GM21576 (cell line): Measurements from ENCODE around the gene RYK.
"Not testable (repeated sequence)": the region's sequence is repeated elsewhere in the genome, so short reads cannot be mapped to it uniquely, and the experiment has no call there.

ENCODE experiments used
- ATAC-seq: cut with Tn5 transposase; IDR thresholded peaks from one replicate; pipeline ENCODE4 v1.9.1; 2021; ENCODE audit warnings: mild to moderate bottlenecking, moderate library complexity; ENCODE audit not compliant: unreplicated experiment

The RYK gene

DNA sequence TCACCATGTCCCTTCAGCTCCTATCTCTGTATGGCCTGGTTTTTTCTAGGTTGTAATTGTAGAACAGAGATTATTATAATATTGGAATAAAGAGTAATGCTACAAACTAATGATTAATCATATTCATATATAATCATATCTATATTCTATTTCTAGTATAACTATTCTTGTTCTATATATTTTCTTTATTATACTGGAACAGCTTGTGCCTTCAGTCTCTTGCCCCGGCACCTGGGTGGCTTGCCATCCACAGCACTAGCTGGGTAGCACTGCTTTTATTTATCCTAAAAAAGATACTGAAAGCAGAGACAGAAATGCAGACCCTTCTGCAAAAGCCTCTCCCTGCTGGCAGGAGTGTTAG, 25.9 kb downstream of the RYK start:
- not testable (repeated sequence) for ATAC-seq

DNA sequence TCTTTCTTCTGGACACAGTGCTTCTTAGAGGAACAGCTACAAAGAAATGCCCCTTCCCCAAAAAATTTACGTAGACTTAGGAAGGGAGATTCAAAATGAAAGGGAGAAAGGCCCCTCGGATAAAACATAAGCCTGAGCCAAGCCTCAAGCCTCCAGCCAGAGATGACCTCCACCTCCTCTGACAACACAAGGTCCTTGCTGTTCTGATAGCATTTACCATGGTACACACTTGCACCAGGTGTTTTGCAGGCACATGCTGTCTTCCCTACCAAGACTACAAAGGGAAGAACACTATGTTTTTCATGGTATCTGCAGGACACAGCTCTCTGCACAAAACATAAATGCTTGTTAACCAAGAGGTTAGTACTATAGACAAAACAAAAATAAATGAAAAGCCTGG, 27.8 kb downstream of the RYK start:
- ATAC-seq: no peak

DNA sequence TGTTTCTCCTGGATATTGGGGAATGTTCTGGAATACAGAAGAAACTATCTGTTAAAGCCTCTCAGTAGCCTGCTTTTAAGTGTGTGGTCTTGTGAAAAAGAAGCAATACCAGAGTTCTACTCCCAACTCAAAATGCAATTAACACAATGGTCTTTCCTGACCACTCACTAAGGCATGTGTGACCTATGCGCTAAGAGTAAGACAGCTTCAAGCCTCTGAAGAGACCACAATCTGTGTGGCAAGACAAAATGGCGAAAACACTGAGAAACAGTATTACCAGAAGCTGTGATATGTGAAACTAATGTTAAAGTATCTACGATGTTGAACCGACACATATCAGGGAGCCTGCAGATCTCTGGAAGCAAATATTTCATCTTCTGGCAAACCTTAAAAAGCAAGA, 33.8 kb downstream of the RYK start:
- no peak for ATAC-seq

DNA sequence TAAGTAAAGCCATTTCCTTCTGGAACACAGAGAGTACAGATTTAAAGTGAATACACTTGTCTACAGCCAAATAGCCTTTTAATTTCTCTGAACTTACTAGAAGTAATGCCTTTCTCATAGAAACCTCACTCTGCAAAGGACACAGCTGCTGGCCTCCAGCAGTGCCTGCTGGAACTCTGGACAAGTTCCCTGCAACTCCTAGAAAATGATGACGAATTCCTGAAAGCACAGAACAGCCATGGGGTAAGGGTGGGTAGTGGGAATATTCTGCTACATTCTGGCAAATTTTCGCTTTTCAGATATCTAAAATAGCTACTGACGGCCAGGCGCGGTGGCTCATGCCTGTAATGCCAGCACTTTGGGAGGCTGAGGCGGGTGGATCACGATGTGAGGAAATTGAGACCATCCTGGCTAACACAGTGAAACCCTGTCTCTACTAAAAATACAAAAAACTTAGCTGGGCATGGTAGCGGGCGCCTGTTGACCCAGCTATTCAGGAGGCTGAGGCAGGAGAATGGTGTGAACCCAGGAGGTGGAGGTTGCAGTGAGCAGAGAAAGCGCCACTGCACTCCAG, 34.4 kb downstream of the RYK start:
- ATAC-seq: no peak

DNA sequence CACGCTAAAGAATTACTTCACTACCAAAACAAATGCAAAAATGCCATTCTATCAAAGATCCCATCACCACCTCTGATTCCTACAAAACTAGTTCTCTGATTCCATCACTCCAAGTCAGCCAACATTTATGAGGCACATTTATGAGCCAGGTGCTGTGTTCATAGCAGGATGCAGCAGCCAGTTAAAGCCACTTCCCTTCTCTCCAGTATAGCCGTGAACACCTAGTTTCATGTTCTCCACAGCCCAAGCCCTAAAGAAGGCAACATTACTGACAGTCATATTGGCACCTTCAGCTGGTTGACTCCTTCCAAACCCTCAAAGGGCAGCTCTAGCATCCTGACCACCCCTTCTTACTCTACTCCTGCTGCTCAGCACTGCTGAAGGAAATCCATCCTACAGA, 36.4 kb downstream of the RYK start:
- no peak for ATAC-seq

DNA sequence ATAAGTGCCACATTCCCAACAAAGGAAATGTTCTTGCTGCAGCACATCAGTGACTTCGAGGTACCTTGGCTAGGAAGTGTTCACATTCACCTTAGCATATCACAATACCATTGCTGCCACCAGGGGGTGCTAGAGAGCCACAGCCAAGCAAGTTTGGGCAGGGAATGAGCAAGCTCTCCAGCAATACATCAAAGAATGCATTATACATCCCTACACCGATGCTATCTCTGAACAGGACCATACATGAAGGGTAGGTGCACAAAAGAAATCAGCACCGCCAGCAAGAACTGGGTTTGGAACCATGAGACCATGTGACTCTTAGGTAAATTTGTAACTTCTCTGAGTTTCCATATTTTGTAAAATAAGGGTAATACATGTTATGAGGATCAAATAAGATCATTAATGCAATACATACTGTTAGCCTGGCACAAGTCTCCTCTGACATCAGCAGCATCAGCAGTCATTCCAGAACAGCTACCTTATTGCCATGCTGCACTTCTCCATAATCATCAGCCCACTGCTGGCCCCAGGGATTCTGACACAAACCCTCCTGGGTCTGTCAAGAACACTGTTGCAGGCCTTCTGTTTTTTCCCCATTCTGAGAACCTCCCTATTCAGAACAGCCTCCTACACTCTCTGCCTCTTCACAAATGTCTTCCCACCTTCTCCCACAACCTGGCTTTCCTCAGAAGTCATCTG, 37.5 kb downstream of the RYK start:
- ATAC-seq: peak; percentile 74

DNA sequence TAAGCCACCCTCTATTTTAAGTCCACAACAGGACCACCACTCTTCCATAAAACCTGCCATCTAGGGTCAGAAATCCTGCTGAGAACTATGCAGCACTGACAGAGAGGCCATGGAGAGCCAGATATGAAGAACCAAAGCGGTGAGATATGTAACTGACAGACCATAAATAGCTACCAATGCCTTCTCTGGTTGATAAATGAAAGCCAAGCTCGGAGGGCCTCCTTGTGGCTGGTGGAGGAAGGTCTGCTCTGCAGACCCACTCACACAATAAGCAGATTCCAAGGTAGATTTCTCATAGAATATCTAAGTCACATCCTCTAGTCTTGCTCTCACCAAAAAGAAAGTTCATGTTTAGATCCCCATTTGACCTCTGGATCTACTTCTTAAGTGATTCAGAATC, 38.9 kb downstream of the RYK start:
- ATAC-seq: peak; percentile 58

DNA sequence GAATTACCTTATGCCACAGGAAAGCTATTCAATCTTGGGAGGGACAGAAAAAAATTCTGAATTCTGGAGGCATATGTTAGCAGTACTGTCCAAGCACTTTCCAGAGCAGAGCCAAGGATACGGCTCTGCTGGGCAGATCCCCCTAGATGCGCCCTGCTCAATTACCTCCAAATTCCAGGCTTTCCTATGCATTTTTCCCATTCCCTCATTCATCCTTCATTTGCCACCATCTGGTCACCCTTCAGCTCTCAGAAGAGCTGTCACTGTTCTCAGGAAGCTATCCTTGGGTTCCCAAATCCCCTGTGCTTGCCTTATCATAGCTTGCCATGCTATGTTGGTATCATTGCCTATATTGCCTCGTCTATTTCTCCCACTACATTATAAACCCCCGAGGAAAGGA, 45.2 kb downstream of the RYK start:
- ATAC-seq: no peak

DNA sequence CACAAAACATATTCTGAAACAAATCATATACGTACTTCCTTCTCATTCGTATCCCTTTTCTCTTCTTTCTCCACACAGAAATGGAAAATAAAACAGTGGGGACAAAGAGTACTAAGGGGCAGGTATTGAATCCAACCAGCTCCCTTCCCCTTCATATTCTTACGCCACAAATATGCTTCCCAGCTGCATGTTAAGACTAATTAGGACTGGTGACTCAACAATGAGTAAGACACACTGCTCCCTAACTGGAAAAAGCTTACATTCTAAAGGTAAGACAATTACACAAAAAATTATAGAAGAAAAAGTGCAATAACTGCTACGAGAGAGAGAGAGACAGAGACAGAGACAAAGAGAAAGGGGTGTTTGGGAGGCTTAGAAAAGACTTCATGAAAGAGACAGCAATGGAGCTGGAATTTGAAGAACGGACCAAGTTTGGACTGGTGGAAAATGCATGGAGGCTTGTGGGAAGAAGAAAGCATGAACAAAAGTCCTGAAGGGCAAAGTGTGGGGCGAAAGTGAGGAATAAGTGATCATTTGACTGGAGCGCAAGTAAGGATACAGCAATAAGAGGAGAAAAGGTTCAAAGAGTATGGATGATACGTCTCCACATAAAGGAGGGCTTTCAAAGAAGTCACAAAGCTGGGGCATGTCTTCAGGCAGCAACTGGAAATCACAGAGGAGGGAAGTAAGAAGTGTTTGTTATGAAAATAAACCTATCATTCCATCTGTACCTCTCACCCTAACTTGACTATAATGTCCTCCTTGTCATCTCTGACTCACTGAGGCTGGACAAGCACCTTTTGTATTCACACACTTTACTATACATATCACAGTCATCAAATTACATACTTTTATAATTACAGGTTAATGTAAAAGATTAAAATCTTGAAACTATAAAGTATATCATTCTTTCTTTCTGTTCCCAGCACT, 49.2 kb downstream of the RYK start:
- ATAC-seq: no peak

DNA sequence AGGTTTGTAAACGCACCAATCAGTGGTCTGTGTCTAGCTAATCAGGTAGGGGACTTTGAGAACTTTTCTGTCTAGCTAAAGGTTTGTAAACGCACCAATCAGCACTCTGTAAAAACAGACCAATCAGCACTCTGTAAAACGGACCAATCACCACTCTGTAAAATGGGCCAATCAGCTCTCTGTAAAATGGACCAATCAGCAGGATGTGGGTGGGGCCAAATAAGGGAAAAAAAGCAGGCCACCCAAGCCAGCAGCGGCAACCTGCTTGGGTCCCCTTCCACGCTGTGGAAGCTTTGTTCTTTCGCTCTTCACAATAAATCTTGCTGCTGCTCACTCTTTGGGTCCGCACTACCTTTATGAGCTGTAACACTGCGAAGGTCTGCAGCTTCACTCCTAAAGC, 50.8 kb downstream of the RYK start:
- ATAC-seq: not testable (repeated sequence)

DNA sequence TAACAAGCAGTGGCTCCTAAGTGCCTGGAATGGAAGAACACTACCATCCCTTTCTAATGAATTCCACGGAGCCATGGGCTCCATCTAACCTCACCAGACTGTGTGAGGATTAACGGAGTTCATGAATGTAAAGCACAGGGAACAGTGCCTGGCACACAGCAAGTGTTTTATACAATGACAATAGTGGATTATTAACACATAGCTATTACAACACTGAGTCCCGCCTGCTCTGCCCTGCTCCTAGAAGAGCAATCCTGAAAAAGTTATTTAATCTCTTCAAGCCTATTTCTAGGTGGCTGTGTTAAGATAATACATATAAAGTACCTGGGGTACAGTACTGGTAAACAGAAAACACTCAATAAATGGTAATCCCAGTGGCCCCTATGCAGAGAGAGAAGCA, 51.4 kb downstream of the RYK start:
- ATAC-seq: no peak

DNA sequence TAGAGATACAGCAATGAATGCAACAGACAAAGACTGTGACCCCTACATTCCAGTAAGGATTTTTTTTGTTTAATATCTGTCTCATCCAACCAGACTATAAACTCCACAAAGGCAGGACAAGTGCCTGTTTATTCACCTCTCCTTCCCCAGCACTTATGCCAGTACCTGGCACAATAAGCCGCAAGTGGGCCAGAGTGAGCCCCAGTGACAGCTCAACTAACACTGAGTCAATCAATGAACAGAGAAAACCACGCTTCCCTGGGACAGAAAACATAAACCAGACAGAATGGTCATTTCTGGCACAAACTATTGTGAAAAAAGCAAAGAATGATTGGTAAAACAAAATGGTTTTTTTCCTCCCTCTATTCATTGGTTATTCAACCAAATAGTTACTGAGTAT, 52.2 kb downstream of the RYK start:
- no peak for ATAC-seq

DNA sequence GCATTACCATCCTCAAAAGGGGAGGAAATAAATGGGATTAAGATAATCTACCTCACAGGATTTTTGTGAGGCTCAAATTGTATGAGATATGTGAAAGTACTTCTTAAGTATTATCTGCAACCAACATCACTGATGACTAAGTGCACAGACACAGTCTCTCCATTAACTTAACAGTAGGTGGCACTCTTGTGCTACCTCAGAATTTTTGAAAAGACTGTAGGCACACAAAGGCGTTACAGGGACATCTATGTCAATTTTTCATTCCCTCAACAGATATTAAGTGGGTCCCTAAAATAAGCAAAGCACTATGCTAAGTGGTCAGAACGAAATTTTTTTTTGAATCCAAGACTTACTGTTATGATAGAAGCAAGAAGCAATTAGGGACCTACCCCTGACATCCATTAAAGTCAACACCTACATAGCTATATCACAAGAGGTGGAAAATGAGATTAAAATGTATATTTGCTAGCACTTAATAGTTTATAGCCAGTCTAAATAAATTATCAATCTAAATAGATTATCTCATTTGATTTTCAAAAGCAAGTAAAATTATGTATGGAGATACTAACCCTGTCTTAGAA, 52.9 kb downstream of the RYK start:
- ATAC-seq: no peak

DNA sequence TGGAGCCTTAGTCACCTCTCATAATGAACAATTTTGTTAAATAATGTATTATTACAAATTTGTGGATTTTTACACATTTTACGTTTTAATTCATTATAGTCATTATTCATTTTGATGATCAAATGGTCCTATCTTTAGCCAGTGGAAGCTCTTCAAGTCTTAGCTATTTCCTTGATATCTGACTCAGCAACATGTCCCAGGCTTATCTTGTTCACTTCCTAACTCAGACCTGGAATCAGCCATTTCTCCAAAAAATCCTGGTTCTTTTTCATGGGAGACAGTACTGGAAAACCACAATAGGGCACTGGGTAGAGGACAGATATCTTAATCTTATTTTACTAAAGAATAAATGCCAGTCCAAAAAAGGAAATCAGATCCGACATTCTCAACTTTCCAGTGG, 56.4 kb downstream of the RYK start:
- ATAC-seq: no peak

DNA sequence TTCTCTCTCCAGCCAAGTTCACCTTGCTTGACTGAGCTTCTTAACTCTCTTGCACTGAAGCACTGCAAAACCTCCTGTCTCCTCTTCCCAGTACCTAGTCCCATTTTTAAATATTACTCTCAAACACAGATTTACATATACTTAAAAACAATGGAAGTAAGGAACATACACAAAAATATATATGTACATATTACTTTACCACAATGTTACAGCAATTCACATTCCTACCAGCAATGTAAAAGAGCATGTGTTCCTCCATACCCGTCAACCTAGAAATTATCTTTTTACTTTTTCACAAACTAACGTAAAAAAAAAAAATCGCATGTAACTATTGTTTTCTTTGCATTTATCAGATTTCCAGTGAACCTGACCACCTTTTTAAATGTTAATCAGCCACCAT, 60.4 kb downstream of the RYK start:
- no peak for ATAC-seq

DNA sequence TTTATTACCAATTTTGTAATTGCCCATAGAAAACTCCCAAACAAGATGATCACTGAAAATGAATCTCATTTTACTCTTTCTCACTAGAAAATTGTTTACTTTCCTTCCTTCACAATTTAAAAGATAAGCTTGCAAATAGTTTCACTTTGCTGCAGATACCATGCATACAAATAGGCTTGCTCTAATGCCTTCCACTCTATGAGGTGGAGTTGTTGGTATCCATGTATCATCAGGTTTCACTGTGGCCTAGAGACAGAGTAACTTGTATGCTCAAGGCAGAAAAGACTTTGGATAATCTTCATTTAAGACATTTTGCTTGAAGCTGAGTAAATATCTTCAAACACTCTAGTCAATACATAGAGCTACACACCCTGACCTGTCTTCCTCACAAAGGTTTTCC, 60.8 kb downstream of the RYK start:
- no peak for ATAC-seq

DNA sequence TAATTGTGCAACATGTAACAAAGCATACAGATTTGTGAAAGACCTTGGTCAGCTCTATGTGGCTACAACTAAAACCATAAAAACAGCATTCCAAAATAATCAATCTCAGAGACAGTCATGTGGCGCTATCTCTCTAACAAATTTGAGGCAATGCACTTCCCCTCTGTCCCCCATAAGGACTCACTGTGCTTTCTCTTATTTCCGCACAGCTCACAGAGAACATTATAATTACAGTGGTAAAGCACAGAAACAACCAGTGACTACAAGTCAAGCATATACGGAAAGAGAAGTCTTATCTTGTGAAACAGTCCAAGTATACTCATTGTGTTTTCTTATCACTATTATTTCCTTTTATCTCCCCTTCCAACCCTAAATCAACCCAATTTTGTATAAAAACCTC, 64.3 kb downstream of the RYK start:
- no peak for ATAC-seq

DNA sequence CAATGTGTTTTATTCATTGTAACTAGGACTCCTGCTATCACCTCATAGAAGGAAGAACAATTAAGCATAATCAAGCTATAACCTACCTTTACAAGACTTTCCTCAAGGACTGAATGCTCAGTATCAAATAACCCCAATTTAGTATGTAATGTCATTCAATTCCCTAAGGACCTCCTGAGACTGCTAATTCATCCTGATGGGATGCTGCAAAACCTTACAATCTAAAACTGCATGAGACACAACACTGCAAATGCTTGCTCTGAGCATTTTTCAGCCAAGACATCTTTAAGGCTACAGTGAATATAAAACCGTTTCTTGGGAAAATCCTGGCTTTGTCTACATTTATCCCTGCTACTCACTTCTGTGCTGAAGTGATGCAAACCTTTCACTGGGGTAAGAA, 69.9 kb downstream of the RYK start:
- no peak for ATAC-seq

DNA sequence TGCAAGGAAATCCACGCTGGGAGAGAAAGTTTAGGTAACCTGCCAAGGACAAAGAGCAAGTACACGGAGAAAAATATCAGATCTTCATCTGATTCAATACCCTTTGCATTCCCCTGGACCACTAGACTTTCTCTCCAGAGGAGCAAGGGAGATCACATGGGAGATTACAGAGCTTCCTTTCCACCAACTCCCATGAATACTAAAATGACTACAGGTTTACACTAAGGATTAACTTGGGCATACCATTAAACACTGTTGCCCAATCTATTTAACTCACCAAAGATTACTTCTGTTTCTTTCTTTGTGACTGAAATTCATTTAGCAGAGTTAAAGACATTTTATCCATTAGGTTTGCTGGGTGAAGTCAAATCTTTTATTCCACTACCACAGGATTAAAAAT, 71.2 kb downstream of the RYK start:
- no peak for ATAC-seq

DNA sequence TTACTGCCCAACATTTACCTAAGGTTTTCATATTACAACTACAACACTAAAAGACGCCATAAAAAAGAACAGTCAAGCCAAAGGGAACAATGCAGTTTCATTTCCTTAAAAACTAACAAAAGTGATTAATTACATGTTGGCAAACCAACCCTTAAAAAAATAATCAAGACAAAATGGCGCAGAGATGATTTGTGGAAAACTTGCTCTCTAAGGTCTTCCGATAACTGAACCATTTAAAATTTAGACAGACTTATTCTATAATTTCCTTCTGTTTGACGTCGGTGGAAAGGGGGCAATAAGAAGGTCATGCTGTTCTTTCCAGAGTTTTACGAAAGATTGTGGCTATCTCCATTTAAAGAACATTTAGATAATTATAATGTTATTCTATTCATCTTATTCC, 87.6 kb downstream of the RYK start:
- ATAC-seq: no peak

DNA sequence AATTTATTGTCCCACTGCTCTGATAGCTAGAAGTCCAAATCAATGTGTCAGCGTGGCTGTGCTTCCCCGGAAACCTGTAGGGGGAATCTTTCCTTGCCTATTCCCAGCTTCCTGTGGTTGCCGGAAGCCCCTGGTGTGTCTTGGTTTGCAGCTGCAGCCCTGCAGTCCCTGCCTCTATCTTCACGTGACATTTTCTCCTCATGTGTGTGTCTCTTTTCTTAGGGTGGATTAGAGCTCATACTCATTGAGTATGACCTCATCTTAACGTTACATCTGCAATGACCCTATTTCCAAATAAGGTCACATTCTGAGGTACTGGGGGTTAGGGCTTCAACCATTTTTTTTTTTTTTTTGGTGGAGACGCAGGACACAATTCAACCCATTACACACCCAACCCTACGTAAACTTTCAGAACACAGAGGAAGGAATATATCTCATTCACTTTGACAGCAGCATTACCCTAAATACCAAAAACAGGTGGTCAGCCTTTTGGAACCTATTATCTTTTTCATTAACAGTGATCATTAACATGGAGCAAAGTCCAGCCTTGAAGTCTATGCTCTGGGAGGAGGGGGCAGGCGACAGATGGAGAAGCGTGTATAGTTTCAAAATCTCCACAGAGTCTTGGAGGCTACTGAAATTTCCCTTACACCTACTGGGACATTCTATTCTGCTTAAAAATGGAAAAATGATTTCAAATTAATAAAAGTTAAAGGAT, 88.6 kb downstream of the RYK start:
- ATAC-seq: no peak
